ENCODE measurements around the gene CLDN8. TPM values are rescaled to one million over a fixed set of nuclear protein-coding genes. Genes with fewer than 3 reads are reported as not detected.

CLDN8 gene
- total RNA-seq, 1 donor from 2014 or later, result not detected

DNA sequence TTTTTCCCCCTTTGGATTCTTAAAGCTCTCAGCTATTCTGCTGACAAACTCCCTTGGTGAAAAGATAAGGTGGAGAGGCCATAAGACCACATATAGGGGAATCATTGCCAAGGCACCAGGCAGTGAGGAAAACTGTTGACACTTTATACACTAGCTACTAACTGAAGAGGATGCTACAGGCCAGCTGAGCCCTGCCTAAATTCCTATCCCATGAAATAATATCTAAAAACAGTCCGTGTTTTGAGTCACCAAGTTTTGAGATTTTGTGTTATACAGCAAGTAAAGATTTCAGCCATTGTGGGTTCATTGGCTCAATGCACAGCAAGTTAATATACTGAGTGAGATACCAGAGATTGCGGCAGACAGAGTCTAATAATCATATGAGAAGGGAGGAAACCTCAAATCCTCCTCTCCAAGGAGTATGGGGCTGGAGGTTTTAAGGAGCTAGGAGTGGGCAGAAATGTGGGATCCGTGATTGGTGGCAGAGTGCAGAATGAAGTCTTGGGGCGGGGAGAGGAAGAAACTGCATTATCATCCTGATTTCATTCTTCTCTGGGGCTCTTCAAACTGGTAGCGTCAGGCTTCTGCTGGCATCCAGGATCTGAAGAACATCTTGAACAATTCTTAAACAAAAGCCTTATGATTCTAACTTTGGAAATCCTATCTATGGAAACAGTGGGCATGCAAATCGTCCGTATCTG is 9.2 kb downstream of the CLDN8 start:
- FAIRE-seq (no peak), DNase-seq (ENCODE audit: low spot score in 2 of 2) (no peak)

DNA sequence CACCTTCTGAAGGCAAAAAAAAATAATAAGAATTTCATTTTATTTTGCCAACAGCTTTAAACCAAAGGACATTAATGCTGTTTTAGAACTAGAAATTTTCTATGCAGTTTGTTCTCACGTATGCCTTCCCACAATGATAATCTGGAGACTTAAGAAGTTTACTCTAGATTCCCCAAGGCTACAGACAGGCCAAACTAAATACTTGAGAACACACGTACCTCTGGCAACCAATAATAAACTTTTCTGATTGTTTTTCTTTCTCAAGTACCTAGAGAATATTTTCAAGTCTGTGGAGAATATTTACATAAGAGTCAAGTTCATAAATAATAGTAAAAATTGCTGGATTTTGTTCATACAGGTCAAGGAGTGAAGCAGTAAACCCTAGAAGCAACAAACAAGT is 15.9 kb downstream of the CLDN8 start:
- DNase-seq (ENCODE audit: low spot score in 2 of 2), result no peak
- FAIRE-seq, result no peak

DNA sequence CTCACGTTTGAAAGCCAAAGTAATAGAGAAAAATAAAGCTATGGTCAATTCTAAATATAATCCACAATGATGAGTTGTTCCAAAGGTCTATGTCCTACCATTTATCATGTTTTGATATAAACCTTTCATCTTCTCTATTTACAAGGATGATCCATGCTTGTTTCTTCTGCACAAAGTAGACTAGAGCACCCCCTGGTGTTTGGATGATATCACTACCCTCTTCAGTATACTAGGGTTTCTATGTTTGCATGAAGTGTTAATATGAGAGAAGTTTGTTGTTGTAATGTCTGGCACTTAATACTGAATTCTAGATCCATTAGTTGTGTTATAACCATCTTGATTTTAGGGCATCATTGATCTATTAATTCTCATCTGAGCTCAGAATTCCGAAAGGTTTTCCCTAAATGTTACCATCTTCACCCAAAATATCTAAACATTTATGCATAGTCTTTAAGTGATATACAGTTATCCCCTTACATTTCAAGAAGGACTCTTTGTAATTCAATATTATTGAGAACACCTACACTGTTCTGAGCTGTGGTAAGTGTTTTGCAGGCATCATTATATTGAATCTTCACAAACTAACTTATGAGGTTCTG is 21.1 kb downstream of the CLDN8 start:
- DNase-seq (ENCODE audit: low spot score in 2 of 2) (no peak), FAIRE-seq (peak; percentile 17)

DNA sequence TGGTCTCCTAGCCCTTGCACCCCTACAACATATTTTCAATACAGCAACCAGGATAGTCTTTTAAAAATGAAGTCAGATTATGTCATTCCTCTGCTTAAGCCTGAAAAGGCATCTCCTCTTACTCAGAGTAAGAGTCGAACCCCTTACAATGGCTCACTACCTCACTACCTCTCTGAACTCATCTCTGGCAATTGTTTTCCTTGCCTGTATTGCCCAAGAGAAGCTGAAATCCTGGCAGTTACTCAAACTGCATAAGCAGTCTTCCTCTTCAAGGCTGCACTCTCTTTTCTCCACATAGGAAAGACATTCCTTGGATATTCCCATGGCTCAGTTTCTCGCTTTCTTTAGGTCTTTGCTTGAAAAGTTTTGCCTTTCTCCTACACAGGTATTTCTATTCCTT is 22.7 kb downstream of the CLDN8 start:
- no peak for DNase-seq (ENCODE audit: low spot score in 2 of 2)
- no peak for FAIRE-seq

DNA sequence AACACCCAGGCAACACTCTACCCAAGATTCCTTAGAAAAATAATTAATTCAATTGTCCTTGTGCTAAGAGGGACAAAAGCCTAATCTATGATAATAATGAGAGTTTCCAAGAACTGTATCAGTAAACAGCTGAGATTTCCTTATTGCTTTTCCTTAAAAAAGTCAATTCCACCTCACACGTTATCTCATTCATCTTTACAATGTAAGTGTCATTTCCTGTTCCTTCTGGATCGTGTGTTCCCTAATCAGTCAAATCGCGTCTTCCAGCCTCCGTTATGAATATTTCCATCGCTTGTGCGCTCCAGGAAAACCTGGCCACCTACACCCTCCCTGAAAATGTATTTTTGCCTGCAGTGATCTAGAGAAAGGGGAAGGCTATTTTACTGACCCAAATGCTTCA is 25.3 kb downstream of the CLDN8 start:
- DNase-seq (ENCODE audit: low spot score in 2 of 2) (no peak), FAIRE-seq (no peak)

DNA sequence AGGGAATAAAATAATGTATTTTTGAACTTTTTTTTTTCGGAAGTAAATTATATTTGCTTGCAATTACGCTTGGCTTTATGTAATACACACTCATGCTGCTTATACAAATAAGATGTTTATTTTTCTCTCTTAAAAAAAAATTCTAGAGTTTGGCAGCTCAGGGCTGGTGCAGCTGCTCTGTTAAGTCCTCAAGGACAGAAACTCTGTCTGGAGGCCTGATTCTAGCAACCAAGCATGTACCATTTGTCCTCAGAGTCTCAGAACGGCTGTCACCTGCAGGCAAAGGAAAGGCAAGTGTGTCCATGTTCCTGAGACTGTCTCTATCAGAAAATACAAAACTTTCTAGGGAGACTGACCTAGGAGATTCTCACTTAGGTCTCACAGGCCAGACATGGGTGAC is 26.1 kb downstream of the CLDN8 start:
- FAIRE-seq, result no peak

DNA sequence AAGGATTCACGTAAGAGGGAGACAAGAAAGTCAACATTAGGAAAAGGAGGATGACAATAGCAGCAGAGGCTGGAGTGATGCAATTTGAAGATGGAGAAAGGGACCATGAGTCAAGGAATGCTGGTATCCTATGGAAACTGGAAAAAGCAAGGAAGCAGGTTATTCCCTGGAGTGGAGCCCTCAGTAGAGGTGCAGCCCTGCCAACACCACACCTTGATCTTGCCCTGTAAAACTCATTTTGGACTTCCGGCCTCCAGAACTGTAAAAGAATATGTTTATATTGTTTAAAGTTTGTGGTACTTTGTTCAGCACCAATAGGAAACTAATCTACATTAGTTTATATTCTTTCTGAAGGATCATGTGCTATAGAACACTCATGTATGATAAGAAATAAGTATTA is 29.7 kb downstream of the CLDN8 start:
- DNase-seq (ENCODE audit: low spot score in 2 of 2) (no peak), FAIRE-seq (no peak)

More for the DNA sequence above, 26.1 kb downstream of the CLDN8 start:
- DNase-seq (ENCODE audit: low spot score in 2 of 2), result no peak

DNA sequence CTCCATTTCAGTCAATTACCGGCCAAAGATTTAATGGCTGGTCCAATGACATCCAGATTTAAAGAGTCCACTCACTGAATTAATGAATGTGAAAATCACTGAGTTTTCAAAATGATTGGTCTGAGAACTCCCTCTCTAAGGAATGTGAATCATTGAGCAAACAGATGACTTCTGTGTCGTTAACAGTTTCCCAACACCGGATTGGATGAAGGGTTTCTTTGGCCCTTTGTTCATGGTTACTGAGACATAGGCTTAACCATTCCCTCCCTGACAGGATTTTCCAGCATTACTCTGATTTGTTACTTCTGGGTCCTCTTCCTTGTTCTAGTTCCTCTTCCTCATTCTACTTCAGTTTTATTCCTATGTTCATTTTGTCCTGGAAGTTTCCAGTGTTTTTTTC is 47.8 kb downstream of the CLDN8 start:
- DNase-seq (ENCODE audit: low spot score in 2 of 2), result no peak
- no peak for FAIRE-seq

DNA sequence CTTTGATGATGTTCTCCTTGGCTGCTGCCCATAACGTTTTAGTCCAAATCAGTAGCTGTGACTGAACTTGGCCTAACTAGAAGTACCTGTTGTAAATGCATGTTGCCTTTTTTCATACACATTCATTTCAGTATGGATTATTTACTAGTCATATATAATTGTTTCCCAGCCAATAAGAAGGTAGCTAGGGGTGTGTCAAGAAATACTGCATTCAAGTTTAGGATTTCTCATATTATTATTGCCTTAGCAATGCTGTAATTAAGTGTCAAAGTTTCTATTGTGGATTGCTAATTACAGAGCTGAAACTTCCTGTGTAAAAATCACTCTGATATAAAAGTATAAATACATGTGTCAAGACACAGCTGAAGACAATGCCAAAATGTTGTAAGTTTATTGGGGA is 49.2 kb downstream of the CLDN8 start, which contains the start of gene CLDN17:
Gene CLDN17, minus strand, starts transcription at position 101 of the 400 bp plus-strand sequence. CDS start 188 bp downstream, outside the sequence.
- FAIRE-seq (no peak), DNase-seq (ENCODE audit: low spot score in 2 of 2) (no peak)

DNA sequence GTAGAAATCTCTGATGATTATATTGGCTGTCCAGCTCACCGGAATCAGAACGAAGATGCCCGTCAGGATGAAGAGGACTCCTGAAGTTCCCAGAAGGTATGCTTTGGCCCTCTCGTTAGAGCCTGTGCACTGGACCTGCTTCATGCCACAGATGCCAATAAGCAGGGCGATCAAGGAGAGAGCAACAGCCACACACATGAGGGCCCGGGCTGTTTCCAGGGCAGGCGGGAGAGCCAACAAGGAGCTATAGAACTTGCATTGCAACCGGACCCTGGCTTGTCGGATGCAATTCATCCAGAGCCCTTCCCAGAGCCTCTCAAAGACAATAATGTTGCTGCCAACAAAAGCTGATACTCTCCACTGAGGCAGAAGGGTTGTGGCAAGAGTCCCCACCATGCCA is 49.7 kb downstream of the CLDN8 start:
- FAIRE-seq (no peak), DNase-seq (ENCODE audit: low spot score in 2 of 2) (no peak)

DNA sequence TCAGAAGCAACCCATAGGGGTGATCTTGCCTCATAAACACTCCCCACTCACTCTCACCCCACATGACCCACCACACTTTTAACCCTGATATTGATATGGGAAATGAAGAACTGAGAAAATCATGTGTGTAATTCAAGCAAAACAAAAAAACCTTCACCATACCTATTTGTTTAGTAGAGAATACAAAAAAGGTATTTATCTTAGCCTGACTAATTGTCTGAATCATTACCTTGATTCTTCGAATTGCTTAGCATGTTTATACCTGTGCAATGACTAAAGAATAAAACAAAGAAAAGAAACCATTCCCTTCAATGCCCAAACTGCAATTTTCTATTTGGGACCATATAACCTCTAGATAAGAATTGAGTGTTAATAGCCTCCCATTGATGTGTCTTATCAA is 51.1 kb downstream of the CLDN8 start:
- FAIRE-seq, result no peak
- DNase-seq (ENCODE audit: low spot score in 2 of 2), result no peak

Other genes starting within 250 kb of the CLDN8 start
- not detected for gene CLDN17, start 49.3 kb downstream of the CLDN8 start, total RNA-seq
- not detected for gene KRTAP24-1, start 66.9 kb upstream of the CLDN8 start, total RNA-seq
- not detected for gene KRTAP25-1, start 73.4 kb upstream of the CLDN8 start, total RNA-seq
- gene KRTAP26-1, start 104.2 kb upstream of the CLDN8 start, total RNA-seq, result not detected
- not detected for gene KRTAP27-1, start 121.6 kb upstream of the CLDN8 start, total RNA-seq
- not detected for gene KRTAP23-1, start 132.5 kb upstream of the CLDN8 start, total RNA-seq
- not detected for gene KRTAP13-2, start 156.2 kb upstream of the CLDN8 start, total RNA-seq
- gene KRTAP13-1, start 179.9 kb upstream of the CLDN8 start, total RNA-seq, result not detected
- not detected for gene KRTAP13-3, start 209.8 kb upstream of the CLDN8 start, total RNA-seq
- not detected for gene KRTAP13-4, start 214.1 kb upstream of the CLDN8 start, total RNA-seq
- not detected for gene KRTAP15-1, start 224.2 kb upstream of the CLDN8 start, total RNA-seq

Measured in frontal cortex (tissue), 4 donors.